Measurements from ENCODE around the gene CEP85L.

Gene CEP85L

DNA sequence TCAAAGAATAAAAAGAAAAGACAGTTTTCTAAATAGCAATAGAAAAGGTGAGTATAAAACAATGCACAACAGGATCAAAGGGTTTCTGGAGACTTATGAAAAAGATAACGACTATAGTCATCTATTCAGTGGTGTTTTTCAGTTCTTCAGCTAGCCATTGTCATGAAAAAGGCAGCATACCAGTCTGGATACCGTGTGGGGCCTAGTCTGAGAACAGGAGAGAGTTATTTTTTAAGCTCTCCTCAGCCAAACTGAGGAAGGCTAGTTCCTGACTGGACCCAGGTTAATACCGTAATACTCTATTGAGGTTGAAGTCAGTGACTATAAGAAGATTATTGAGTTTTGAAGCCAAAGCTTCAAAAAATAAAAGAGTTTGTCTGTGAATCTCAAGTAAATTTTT lies 53.8 kb downstream of the CEP85L start:
- TF ChIP-seq JUND (IDR thresholded peaks at IDR 0.05; ENCODE audit: low read depth), result no peak
- no peak for DNase-seq (ENCODE audit: low read depth in 1 of 2, low spot score in 1 of 2)
- in situ Hi-C loops (cut with HindIII; ENCODE audit: low pct_unique_long_range_greater_than_20kb, low sequenced_read_pairs), result no loop called here

DNA sequence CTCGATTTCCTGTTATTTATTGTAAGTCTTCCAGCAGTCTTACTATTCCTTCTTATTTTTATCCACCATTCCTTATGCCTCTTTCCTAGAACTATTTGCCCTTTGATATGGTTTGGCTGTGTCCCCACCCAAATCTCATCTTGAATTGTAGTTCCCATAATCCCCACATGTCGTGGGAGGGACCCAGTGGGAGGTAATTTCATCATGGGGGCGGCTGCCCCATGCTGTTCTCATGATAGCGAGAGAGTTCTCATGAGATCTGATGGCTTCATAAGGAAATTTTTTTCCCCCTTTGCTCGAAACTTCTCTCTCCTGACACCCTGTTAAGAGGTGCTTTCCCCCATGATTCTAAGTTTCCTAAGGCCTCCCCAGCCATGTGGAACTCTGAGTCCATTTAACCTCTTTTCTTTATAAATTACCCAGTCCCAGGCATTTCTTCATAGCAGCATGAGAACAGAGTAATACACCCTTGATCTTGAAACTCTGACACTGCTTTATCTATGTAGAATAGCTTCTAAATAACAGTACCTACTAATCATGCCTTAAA lies 54.5 kb downstream of the CEP85L start:
- in situ Hi-C loops (cut with HindIII; ENCODE audit: low pct_unique_long_range_greater_than_20kb, low sequenced_read_pairs), result no loop called here
- TF ChIP-seq JUND (IDR thresholded peaks at IDR 0.05; ENCODE audit: low read depth), result no peak
- no peak for DNase-seq (ENCODE audit: low read depth in 1 of 2, low spot score in 1 of 2)

DNA sequence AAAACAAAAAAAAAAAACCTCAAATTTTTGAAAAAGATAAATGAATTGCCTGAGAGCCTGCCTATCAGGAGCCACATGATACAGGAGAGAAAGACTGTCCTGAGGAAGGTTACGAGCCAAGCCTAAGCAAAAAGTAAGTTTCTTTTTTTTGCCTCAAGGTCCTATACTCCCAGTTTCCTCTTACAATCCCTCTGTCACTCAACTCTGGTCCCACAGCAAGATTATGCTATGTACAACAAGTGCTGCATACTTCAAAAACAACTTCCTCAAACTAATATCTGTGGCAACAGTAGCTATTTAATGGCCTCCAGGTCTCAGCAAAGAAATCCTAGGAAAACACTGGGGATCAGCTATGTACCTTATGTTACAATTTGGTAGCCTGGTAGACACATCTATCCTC lies 56.5 kb downstream of the CEP85L start:
- in situ Hi-C loops (cut with HindIII; ENCODE audit: low pct_unique_long_range_greater_than_20kb, low sequenced_read_pairs), result no loop called here
- no peak for TF ChIP-seq JUND (IDR thresholded peaks at IDR 0.05; ENCODE audit: low read depth)
- no peak for DNase-seq (ENCODE audit: low read depth in 1 of 2, low spot score in 1 of 2)

- no peak for DNase-seq (ENCODE audit: low read depth in 1 of 2, low spot score in 1 of 2)
- in situ Hi-C loops (cut with HindIII; ENCODE audit: low pct_unique_long_range_greater_than_20kb, low sequenced_read_pairs), result no loop called here
- no peak for TF ChIP-seq JUND (IDR thresholded peaks at IDR 0.05; ENCODE audit: low read depth)
These were observed 59.5 kb downstream of the CEP85L start for GRCh38 chr6:118591897-118592296.

GRCh38 chr6:118589649-118590365 lies 61.6 kb downstream of the CEP85L start:
- DNase-seq (ENCODE audit: low read depth in 1 of 2, low spot score in 1 of 2), result no peak
- TF ChIP-seq JUND (IDR thresholded peaks at IDR 0.05; ENCODE audit: low read depth), result no peak
- in situ Hi-C loops (cut with HindIII; ENCODE audit: low pct_unique_long_range_greater_than_20kb, low sequenced_read_pairs), result no loop called here

- DNase-seq (ENCODE audit: low read depth in 1 of 2, low spot score in 1 of 2), result no peak
- TF ChIP-seq JUND (IDR thresholded peaks at IDR 0.05; ENCODE audit: low read depth), result no peak
- in situ Hi-C loops (cut with HindIII; ENCODE audit: low pct_unique_long_range_greater_than_20kb, low sequenced_read_pairs), result no loop called here
These were observed 62.2 kb downstream of the CEP85L start for GRCh38 chr6:118589186-118589585.

DNA sequence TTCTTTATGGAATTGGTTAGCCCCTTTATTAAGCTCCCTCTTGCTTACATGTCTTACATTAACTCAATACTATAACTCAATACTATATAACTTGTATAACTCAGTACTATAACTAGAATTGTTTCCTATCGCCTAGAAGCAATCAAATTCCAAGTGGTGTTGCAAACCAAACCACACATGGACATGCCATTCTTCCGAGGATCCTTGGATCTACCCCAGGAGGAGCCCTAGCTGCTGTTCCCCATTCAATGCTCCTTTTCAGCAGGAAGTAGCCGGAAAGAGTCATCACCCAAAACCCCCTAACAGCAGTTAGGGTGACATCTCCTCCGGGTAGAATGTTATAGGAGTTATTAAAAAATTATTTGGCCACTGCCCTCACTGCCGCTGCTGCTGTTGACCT lies 62.8 kb downstream of the CEP85L start:
- TF ChIP-seq JUND (IDR thresholded peaks at IDR 0.05; ENCODE audit: low read depth), result no peak
- in situ Hi-C loops (cut with HindIII; ENCODE audit: low pct_unique_long_range_greater_than_20kb, low sequenced_read_pairs), result no loop called here
- DNase-seq (ENCODE audit: low read depth in 1 of 2, low spot score in 1 of 2), result no peak

GRCh38 chr6:118586746-118587485 lies 64.5 kb downstream of the CEP85L start:
- no peak for DNase-seq (ENCODE audit: low read depth in 1 of 2, low spot score in 1 of 2)
- in situ Hi-C loops (cut with HindIII; ENCODE audit: low pct_unique_long_range_greater_than_20kb, low sequenced_read_pairs), result no loop called here
- no peak for TF ChIP-seq JUND (IDR thresholded peaks at IDR 0.05; ENCODE audit: low read depth)

DNA sequence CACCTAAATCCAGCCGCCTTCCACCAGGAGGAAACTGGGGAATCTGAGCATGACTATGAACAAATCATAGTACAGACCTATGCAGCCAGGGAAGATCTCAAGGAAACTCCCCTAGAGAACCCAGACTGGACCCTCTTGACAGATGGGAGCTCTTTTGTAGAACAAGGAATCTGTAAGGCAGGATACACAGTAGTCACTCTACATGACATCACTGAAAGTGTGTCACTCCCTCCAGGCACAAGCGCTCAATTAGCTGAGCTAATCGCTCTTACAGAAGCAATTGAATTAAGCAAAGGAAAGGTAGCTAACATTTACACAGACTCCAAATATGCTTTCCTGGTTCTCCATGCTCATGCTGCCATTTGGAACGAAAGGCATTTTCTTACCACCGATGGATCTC lies 66.5 kb downstream of the CEP85L start:
- no peak for TF ChIP-seq JUND (IDR thresholded peaks at IDR 0.05; ENCODE audit: low read depth)
- DNase-seq (ENCODE audit: low read depth in 1 of 2, low spot score in 1 of 2), result no peak
- in situ Hi-C loops (cut with HindIII; ENCODE audit: low pct_unique_long_range_greater_than_20kb, low sequenced_read_pairs), result no loop called here

DNA sequence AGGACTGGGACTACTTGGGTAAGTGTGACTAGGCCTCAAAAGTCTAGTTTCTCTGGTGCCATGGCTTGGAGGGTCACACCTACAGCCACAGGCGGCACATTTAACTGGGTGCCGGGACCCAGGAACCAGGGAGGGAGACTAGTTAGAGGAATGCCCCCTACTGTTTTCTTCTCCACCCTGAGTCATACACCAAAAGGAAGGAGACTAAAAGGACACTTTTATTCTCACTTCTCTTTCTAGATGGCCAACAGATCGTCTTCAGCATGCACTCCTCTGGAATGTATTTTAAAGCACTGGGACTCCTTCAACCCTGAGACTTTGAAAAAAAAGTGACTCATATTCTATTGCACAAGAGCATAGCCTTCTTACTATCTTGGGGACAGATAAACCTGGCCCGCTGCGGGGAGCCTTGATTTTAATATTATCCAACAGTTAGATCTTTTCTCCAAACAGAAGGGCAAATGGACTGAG lies 69.9 kb downstream of the CEP85L start:
- TF ChIP-seq JUND (IDR thresholded peaks at IDR 0.05; ENCODE audit: low read depth), result no peak
- in situ Hi-C loops (cut with HindIII; ENCODE audit: low pct_unique_long_range_greater_than_20kb, low sequenced_read_pairs), result no loop called here
- DNase-seq (ENCODE audit: low read depth in 1 of 2, low spot score in 1 of 2), result no peak

DNA sequence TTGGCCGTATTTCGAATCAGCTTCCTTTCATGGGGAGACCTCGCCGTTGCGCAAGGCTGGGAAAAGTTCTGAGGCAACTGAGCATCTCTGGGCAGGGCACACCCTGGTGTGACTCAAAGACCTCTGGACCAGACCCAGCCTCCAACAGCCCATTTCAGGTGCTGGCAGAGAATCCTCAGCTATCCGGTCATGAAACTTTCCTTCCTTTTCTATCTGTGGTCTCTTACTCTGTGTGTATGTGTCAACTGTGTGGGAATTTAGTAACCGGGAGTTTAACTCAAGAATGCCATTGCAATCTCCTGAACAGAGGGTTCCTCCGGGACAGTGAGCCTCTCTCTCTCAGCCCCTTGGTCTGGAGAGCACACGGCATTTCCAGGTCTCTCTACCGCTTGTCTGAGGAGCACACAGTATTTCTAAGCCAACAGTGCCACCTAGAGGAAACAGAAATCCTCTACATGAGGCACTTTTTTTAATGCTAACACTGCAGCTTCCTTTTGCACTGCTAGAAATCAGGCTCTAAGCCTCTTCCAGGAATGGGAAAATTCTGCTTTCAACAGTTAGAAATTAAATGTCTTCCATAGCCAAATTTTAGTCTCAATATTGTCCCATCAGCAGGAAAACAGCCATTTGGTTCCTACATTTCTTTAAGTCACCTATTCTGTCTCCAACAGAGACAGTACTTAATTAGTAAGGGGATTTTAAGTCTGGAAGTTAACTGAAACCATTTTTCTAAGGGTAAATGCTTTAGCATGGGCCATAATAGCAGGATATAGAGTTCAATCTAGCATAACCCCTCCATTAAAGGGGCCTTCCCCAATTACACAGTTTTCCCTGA lies 70.6 kb downstream of the CEP85L start:
- TF ChIP-seq JUND (IDR thresholded peaks at IDR 0.05; ENCODE audit: low read depth), result no peak
- in situ Hi-C loops (cut with HindIII; ENCODE audit: low pct_unique_long_range_greater_than_20kb, low sequenced_read_pairs), result no loop called here
- DNase-seq (ENCODE audit: low read depth in 1 of 2, low spot score in 1 of 2), result peak; percentile 26 to 79

DNA sequence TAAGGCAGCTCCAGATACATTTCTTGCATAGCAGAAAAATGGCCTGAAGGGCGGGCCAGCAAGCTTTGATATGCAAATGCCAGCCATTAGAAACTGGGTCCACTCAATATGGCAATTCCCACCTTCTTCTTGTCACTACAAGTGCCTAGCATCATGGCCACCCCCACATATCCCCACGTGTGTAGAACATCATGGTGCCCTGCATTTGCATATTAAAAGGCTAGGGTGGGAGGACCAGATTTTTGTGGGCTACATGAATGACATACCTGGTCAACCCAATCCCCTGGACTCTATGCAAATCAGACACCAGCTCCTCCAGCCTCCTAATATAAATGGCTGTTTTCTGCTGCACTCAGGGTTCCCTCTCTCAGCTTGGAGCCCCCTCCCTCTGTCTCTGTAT lies 71.6 kb downstream of the CEP85L start:
- in situ Hi-C loops (cut with HindIII; ENCODE audit: low pct_unique_long_range_greater_than_20kb, low sequenced_read_pairs), result no loop called here
- DNase-seq (ENCODE audit: low read depth in 1 of 2, low spot score in 1 of 2), result no peak
- TF ChIP-seq JUND (IDR thresholded peaks at IDR 0.05; ENCODE audit: low read depth), result no peak
